ENCODE results near the gene CHKB.
"Not testable (repeated sequence)": the region's sequence is repeated elsewhere in the genome, so short reads cannot be mapped to it uniquely, and the experiment has no call there.

Gene CHKB

DNA sequence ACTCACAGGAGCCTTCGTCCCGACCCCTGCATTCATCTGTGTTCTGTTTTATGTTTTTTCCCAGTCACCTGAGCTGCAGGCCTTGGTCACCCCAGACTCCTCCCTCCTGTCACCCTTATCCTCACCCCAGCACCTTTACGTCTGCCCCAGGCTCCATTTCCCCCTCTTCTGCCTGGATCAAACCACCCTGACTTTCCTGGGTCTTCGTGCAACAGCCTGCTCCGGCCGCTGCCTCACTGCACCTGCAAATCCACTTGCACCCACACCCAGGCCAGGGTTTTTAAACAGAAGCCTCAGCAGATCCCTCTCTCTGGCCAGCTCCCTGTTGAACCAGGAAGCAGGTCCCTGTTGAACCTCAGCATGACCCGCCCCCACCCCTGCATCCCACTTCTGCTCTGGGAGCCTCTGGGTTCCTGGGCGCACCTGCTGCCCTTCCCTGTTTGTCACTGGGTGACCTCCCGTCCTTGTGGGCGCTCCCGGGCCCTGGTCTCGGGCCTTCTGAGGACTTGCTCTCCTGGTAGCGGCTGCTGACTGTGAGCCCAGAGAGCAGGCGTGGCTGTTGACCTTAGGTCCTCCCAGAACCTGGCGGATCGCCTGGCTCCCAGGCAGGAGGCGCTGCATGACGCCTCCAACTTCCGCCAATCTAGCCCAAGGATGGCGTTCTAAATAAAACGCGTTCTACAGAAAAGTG, 30.8 kb upstream of the CHKB start:
- no peak overlapping the region for H3K9ac ChIP-seq (ENCODE audit: insufficient read length)
- TF ChIP-seq POLR2AphosphoS5 (IDR thresholded peaks at IDR 0.05; ENCODE audit: borderline replicate concordance, low read depth, low read length): no peak
- no peak for TF ChIP-seq EZH2 (IDR thresholded peaks at IDR 0.05)
- no peak for TF ChIP-seq FOXP2 (optimal IDR thresholded peaks at IDR 0.05; ENCODE audit: control extremely low read depth, extremely low read length, insufficient read depth)
- H3K4me3 ChIP-seq: no peak overlapping the region
- no peaks in the 10 kb centered on the region for H3K9me3 ChIP-seq (ENCODE audit: low read depth, low read length)
- H3K36me3 ChIP-seq (ENCODE audit: insufficient read depth, low read length): no peaks in the 10 kb centered on the region
- DNase-seq (ENCODE audit: low read depth, low spot score): no peak
- no peak overlapping the region for H3K27ac ChIP-seq

DNA sequence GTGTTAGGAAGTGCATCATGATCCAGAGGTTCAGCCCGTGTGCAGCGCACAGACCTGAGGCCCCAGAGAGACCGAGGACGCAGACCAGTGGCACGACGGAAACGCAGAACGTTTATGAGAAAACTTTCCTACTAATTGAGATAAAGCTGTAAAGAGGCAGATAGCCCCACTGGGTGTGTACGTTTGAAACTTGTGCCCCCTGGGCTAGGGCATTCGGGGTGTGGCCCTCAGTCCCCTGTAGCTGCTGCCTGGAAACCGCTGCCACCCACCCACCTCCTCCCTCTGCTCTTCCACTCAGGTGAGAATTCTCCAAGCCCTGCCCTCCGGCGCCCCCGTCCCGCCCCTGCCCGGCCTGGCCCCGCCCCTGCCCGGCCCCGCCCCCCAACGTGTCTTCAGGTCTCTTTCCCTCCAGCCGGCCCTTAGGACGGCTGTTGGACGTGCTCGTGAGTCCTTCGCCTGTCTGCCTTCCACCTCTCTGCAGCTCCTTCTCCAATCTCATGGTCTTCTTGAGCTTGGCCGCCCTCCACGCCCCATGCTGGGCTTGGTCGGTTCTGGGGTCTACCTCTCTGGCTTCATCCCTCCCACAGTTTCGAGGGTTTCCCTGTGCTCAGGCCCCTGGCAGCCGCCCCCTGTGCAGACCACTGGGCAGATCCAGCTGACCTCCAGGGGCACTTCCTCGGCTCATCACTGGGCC, 30.0 kb upstream of the CHKB start:
- Histone ChIP-seq H3K9ac (ENCODE audit: insufficient read length) (no peak overlapping the region), H3K27ac (no peak overlapping the region), H3K4me3 (no peak overlapping the region), H3K36me3 (ENCODE audit: insufficient read depth, low read length) (no peaks in the 10 kb centered on the region), H3K9me3 (ENCODE audit: low read depth, low read length) (no peaks in the 10 kb centered on the region)
- TF ChIP-seq POLR2AphosphoS5 (IDR thresholded peaks at IDR 0.05; ENCODE audit: borderline replicate concordance, low read depth, low read length) (no peak), FOXP2 (optimal IDR thresholded peaks at IDR 0.05; ENCODE audit: control extremely low read depth, extremely low read length, insufficient read depth) (no peak), EZH2 (IDR thresholded peaks at IDR 0.05) (no peak)
- no peak for DNase-seq (ENCODE audit: low read depth, low spot score)

DNA sequence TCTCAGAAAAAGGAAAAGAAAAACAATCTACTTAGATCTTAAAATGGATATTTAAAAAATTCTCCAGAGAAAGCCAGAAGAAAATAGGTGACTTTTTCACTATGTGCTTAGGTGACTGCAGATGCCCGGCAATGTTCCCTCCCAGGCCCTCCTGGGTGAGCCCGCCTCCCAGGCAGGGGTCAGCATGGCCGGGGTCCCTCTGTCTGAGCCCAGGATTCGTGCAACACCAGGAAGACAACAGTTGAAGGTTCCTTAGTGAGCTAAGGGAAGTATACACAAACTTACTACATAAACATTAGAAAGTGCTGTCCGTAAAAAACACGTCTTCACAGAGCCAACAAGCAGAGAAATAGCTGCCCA, 29.5 kb upstream of the CHKB start:
- DNase-seq (ENCODE audit: low read depth, low spot score): no peak
- Histone ChIP-seq H3K36me3 (ENCODE audit: insufficient read depth, low read length) (no peaks in the 10 kb centered on the region), H3K4me3 (no peak overlapping the region), H3K9ac (ENCODE audit: insufficient read length) (no peak overlapping the region), H3K27ac (no peak overlapping the region), H3K9me3 (ENCODE audit: low read depth, low read length) (no peaks in the 10 kb centered on the region)
- TF ChIP-seq FOXP2 (optimal IDR thresholded peaks at IDR 0.05; ENCODE audit: control extremely low read depth, extremely low read length, insufficient read depth) (no peak), POLR2AphosphoS5 (IDR thresholded peaks at IDR 0.05; ENCODE audit: borderline replicate concordance, low read depth, low read length) (no peak), EZH2 (IDR thresholded peaks at IDR 0.05) (no peak)

DNA sequence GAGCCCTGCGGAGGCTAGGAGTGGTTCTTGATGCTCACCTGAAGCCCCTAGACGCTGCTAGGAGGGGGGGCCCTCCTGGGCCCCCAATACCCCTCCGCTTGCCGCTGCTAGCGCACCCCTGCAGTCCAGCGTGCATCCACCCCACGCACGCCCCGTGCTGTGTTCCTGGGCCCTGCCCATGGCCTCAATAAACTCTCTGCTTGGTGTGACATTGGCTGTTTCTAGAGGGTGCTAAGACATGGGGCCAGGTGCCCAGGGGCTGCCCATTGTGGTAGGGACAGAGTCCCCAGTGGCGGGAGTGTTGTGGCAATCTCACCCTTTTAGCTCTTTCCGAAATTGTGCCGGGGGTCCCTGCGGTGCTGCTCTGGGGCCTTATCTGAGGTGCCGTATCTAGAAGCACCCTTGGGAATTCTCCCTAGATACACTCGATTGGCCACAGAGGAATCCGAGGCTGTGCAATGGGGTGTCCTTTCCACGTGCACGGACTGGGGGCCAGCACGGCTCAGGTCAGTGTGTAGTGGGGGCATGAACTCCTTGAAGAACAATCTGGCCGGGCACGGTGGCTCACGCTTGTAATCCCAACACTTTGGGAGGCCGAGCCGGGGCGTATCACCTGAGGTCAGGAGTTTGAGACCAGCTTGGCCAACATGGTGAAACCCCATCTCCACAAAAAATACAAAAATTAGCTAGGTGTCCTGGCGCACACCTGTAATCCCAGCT, 28.9 kb upstream of the CHKB start:
- H3K27ac ChIP-seq: no peak overlapping the region
- H3K9me3 ChIP-seq (ENCODE audit: low read depth, low read length): no peaks in the 10 kb centered on the region
- H3K9ac ChIP-seq (ENCODE audit: insufficient read length): no peak overlapping the region
- no peaks in the 10 kb centered on the region for H3K36me3 ChIP-seq (ENCODE audit: insufficient read depth, low read length)
- TF ChIP-seq POLR2AphosphoS5 (IDR thresholded peaks at IDR 0.05; ENCODE audit: borderline replicate concordance, low read depth, low read length) (no peak), FOXP2 (optimal IDR thresholded peaks at IDR 0.05; ENCODE audit: control extremely low read depth, extremely low read length, insufficient read depth) (no peak), EZH2 (IDR thresholded peaks at IDR 0.05) (no peak)
- DNase-seq (ENCODE audit: low read depth, low spot score): no peak
- no peak overlapping the region for H3K4me3 ChIP-seq

DNA sequence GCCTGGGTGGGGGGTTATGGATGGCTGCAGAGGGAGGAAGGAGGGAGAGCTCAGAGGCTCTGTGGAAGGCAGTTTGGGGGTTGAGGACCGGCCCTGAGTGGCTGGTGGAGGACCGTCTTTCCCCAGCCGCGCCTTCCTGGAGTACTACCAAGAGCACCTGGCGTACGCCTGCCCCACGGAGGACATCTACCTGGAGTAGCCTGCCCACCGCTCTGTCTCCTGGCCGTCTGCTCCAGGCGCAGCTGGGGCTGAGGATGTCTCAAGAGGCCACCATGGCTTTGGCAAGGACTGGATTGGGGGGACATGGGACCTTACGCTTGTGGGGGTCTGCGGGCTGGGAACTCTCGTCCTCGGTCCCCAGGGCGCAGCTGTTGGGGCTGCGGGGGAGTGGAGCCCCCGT, 27.9 kb upstream of the CHKB start:
- no peak for DNase-seq (ENCODE audit: low read depth, low spot score)
- Histone ChIP-seq H3K4me3 (no peak overlapping the region), H3K36me3 (ENCODE audit: insufficient read depth, low read length) (no peaks in the 10 kb centered on the region), H3K27ac (no peak overlapping the region), H3K9me3 (ENCODE audit: low read depth, low read length) (no peaks in the 10 kb centered on the region), H3K9ac (ENCODE audit: insufficient read length) (no peak overlapping the region)
- TF ChIP-seq FOXP2 (optimal IDR thresholded peaks at IDR 0.05; ENCODE audit: control extremely low read depth, extremely low read length, insufficient read depth): no peak
- no peak for TF ChIP-seq EZH2 (IDR thresholded peaks at IDR 0.05)
- no peak for TF ChIP-seq POLR2AphosphoS5 (IDR thresholded peaks at IDR 0.05; ENCODE audit: borderline replicate concordance, low read depth, low read length)

DNA sequence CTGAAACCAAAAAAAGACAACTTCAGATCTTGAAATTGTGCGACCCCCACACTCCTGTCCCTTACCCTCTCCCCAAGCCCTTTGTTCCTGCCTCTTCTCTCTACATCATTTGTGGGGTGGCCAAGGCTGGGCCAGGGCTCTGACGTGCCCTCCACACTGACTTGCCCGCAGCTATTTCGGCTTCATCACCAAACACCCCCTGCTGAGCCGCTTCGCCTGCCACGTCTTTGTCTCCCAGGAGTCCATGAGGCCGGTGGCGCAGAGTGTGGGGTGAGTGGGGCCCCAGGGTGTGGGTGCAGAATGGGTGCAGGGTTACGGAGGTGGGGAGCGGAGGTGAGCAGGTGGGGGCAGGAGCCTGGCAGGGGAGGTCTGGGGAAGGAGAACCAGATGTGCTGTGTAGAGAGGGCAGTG, 27.4 kb upstream of the CHKB start:
- Histone ChIP-seq H3K9me3 (ENCODE audit: low read depth, low read length) (no peaks in the 10 kb centered on the region), H3K36me3 (ENCODE audit: insufficient read depth, low read length) (no peaks in the 10 kb centered on the region), H3K4me3 (no peak overlapping the region), H3K9ac (ENCODE audit: insufficient read length) (no peak overlapping the region), H3K27ac (no peak overlapping the region)
- no peak for DNase-seq (ENCODE audit: low read depth, low spot score)
- TF ChIP-seq POLR2AphosphoS5 (IDR thresholded peaks at IDR 0.05; ENCODE audit: borderline replicate concordance, low read depth, low read length) (no peak), FOXP2 (optimal IDR thresholded peaks at IDR 0.05; ENCODE audit: control extremely low read depth, extremely low read length, insufficient read depth) (no peak), EZH2 (IDR thresholded peaks at IDR 0.05) (no peak)

DNA sequence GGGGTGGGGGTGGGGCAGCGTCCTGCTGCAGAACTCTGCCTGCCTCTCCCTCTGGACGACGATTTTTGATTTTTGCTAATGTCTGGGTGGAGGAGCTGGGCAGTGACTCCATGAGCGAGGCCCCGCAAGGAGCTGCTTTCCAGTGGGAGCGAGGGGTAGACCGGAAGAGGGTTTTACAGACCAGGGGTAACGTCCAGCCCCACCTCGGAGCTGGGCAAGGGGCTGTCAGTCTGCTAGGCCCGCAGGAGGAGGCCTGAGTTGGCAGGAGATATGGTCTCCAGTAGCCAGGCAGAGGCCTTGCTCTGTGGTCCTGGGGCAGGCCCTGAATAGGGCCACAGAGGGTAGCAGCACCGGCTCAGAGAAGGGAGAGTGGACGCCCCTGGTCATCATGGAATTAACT, 26.9 kb upstream of the CHKB start:
- no peak overlapping the region for H3K4me3 ChIP-seq
- TF ChIP-seq FOXP2 (optimal IDR thresholded peaks at IDR 0.05; ENCODE audit: control extremely low read depth, extremely low read length, insufficient read depth): no peak
- no peak for TF ChIP-seq POLR2AphosphoS5 (IDR thresholded peaks at IDR 0.05; ENCODE audit: borderline replicate concordance, low read depth, low read length)
- no peak for TF ChIP-seq EZH2 (IDR thresholded peaks at IDR 0.05)

DNA sequence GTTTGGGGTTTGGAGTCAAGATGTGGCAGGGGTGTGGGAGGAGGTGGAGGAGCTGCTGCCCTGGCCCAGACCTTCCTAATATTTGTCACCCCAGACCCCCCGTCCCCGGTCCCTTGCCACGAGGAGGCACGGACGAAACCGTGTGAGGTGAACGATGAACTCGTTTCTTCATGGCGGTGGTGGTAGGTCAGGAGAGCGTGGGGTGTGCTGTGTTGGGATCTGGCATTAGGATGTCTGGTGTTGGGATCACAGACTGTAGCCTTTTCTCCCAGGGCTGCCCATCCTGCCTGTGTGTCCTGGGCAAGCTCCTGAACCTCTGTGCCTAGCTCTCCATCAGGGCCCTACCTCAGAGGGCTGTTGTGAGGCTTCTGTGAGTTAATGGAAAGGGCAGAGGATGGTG, 26.3 kb upstream of the CHKB start:
- no peak overlapping the region for H3K4me3 ChIP-seq
- DNase-seq (ENCODE audit: low read depth, low spot score): no peak
- no peak overlapping the region for H3K27ac ChIP-seq
- no peak overlapping the region for H3K9ac ChIP-seq (ENCODE audit: insufficient read length)
- H3K36me3 ChIP-seq (ENCODE audit: insufficient read depth, low read length): no peaks in the 10 kb centered on the region
- no peak for TF ChIP-seq EZH2 (IDR thresholded peaks at IDR 0.05)
- no peak for TF ChIP-seq FOXP2 (optimal IDR thresholded peaks at IDR 0.05; ENCODE audit: control extremely low read depth, extremely low read length, insufficient read depth)
- no peak for TF ChIP-seq POLR2AphosphoS5 (IDR thresholded peaks at IDR 0.05; ENCODE audit: borderline replicate concordance, low read depth, low read length)
- no peaks in the 10 kb centered on the region for H3K9me3 ChIP-seq (ENCODE audit: low read depth, low read length)

More for the DNA sequence above, 26.9 kb upstream of the CHKB start:
- H3K27ac ChIP-seq: no peak overlapping the region
- H3K9ac ChIP-seq (ENCODE audit: insufficient read length): no peak overlapping the region
- no peak for DNase-seq (ENCODE audit: low read depth, low spot score)
- H3K36me3 ChIP-seq (ENCODE audit: insufficient read depth, low read length): no peaks in the 10 kb centered on the region
- H3K9me3 ChIP-seq (ENCODE audit: low read depth, low read length): no peaks in the 10 kb centered on the region

DNA sequence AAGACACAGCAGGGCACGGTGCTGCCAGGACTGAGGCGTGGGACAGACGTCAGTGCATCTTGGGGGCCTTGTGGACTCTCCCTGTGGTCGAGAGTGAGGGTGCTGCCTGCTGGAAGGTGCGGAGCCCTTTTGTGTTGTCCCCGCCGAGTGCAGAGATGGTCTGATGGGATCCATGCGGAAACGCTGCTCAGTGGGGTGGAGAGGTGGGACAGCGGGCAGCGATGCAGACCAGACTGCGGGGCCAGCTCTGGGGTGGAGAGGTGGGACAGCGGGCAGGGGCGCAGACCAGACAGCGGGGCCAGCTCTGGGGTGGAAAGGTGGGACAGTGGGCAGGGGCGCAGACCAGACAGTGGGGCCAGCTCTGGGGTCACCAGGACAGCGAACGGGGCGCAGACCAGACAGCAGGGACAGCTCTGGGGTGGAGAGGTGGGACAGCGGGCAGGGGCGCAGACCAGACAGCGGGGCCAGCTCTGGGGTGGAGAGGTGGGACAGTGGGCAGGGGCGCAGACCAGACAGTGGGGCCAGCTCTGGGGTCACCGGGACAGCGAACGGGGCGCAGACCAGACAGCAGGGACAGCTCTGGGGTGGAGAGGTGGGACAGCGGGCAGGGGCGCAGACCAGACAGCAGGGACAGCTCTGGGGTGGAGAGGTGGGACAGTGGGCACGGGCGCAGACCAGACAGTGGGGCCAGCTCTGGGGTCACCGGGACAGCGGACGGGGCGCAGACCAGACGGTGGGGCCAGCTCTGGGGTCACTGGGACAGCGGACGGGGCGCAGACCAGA, 25.6 kb upstream of the CHKB start:
- H3K36me3 ChIP-seq (ENCODE audit: insufficient read depth, low read length); H3K27ac ChIP-seq; H3K4me3 ChIP-seq; DNase-seq (ENCODE audit: low read depth, low spot score); H3K9me3 ChIP-seq (ENCODE audit: low read depth, low read length); H3K9ac ChIP-seq (ENCODE audit: insufficient read length): not testable (repeated sequence)

All from SK-N-MC (cell line).